ENCODE data around the gene TIMD4.

GRCh38 chr5:156913719-156914370, 49.2 kb downstream of the TIMD4 start:
- TF ChIP-seq POLR2A (IDR thresholded peaks at IDR 0.05; ENCODE audit: low read length): no peak
- no peak for TF ChIP-seq GATA1 (IDR thresholded peaks at IDR 0.05; ENCODE audit: low read depth, low read length)
